AG09319 (cell line): Measurements from ENCODE around the gene CEP192.
"Not testable (repeated sequence)": the region's sequence is repeated elsewhere in the genome, so short reads cannot be mapped to it uniquely, and the experiment has no call there.

Source experiments
- DNase-seq: peaks from one replicate; pipeline ENCODE4 v3.0.0-alpha.2; 2010; ENCODE audit warnings: low read depth; ENCODE audit errors: extremely low read depth
- TF ChIP-seq, protein P1 (sequence below): IDR thresholded peaks from 2 replicates; pipeline ENCODE4 v1.5.1; 2011; ENCODE audit warnings: low read depth, mild to moderate bottlenecking, inconsistent platforms, low read length, moderate library complexity

The CEP192 gene

DNA sequence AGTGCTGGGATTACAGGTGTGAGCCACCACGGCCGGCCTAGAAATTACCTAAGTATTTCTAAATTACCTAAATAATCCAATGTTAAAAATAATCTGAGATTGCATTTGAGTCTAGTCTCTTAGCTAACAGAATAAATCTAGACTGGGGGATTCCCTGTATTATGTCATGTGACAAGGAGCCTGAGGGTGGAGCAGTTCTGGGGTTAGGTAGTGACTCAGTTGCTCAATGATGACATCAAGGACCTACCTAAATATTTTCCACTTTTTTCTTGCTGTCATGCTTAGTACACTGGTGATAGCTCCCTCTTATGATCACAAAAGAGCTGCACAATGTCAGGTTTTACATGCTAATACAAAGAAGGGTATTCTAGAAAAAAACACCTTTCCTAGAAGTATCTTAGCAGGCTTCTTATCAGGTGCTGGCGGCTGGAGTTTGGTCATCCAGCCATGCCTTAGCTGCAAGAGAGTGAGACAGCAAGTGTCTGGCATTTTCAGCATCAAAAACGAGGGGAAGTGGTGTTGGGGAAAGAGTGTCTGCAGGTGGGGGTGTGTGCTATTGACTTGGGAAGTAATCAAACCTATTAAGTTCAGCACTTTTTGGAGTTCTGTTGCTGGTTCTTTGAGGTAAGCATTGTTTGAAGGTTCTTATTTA lies 17.5 kb upstream of the CEP192 start:
- no peak for DNase-seq
- TF ChIP-seq, protein P1, sequence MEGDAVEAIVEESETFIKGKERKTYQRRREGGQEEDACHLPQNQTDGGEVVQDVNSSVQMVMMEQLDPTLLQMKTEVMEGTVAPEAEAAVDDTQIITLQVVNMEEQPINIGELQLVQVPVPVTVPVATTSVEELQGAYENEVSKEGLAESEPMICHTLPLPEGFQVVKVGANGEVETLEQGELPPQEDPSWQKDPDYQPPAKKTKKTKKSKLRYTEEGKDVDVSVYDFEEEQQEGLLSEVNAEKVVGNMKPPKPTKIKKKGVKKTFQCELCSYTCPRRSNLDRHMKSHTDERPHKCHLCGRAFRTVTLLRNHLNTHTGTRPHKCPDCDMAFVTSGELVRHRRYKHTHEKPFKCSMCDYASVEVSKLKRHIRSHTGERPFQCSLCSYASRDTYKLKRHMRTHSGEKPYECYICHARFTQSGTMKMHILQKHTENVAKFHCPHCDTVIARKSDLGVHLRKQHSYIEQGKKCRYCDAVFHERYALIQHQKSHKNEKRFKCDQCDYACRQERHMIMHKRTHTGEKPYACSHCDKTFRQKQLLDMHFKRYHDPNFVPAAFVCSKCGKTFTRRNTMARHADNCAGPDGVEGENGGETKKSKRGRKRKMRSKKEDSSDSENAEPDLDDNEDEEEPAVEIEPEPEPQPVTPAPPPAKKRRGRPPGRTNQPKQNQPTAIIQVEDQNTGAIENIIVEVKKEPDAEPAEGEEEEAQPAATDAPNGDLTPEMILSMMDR: no peak

DNA sequence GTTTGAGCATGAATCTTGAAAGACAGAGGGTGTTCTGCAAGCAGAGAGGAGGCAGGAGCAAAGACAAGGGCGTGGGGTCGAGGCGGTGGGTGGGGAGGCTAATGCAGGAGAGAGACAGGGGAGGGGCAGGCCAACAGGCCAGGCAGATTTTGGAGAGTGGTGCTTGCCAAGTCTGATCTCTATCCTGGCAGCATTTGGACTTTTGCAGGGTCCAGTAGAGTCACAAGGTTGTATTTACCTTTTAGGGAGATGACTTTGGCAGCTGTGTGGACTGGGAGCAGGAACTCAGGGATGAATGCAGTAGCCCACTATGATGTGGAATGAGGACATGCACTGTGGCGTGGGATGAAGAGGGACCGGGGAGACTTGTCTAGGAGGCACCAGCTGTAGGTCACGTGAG lies 15.7 kb upstream of the CEP192 start:
- DNase-seq: no peak
- TF ChIP-seq, protein P1: no peak

DNA sequence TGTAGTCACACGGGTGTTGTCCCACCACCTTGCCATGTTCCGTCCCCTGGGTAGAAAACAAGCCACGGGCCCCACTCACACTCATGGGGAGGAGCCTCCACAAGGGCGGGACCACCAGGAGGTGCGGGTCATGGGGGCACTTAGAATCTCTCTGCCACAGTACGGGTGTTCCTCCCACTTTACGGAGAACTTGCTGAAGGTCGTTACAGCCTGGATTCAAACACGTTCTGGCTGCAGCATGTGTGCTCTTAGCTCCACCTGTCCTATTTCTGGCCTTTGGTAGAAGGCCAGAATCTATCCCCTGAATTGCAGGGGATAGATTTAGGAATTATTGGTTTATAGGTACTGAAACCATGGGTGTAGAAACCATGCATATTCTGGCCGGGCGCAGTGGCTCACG lies 14.9 kb upstream of the CEP192 start:
- no peak for DNase-seq
- TF ChIP-seq, protein P1: no peak

DNA sequence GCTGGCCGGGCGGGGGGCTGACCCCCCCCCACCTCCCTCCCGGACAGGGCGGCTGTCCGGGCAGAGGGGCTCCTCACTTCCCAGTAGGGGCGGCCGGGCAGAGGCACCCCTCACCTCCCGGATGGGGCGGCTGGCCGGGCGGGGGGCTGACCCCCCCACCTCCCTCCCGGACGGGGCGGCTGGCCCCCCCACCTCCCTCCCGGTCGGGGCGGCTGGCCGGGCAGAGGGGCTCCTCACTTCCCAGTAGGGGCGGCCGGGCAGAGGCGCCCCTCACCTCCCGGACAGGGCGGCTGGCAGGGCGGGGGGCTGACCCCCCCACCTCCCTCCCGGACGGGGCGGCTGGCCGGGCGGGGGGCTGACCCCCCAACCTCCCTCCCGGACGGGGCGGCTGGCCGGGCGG lies 11.1 kb upstream of the CEP192 start:
- not testable (repeated sequence) for DNase-seq

- DNase-seq: no peak
- TF ChIP-seq, protein P1: no peak
Observed at GRCh38 chr18:12989397-12990122, 1.6 kb upstream of the CEP192 start.

DNA sequence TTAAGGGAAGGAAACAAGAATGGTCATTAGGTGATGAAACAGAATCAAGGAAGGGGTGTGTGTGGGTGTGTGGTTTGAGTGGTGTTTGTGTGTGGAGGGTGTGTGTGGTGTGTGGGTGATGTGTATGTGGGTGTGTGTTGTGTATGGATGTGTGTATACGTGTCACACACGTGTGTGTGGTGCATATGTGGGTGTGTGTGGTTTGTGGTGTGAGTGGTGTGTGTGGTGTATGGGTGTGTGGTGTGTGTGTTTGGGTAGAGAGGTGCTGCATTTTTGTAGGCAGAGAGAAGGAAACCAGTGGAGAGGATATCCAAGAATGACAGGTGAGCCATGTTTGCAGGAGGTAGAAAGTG lies 1.1 kb upstream of the CEP192 start:
- DNase-seq: no peak
- TF ChIP-seq, protein P1: no peak

- TF ChIP-seq, protein P1: no peak
- no peak for DNase-seq
Observed at GRCh38 chr18:12990641-12990966, 558 bp upstream of the CEP192 start.

GRCh38 chr18:12991821-12992179 lies 638 bp downstream of the CEP192 start:
- TF ChIP-seq, protein P1: no peak
- no peak for DNase-seq
